SU-DHL-6 (cell line): ENCODE data around the gene WSCD2.

Experiments used
- H2AFZ ChIP-seq: fragments of 200-600 bp; sonication (generic); 2 replicates; pipeline ENCODE4 v1.6.1; 2014; ENCODE audit warnings: low read depth, mild to moderate bottlenecking, moderate library complexity, mixed read lengths, antibody characterized with exemption, low read length; ENCODE audit not compliant: severe bottlenecking
- H3F3A ChIP-seq: fragments of 200-600 bp; shearing (Covaris generic); 2 replicates; pipeline ENCODE4 v1.6.0; 2016; ENCODE audit warnings: antibody characterized with exemption, mild to moderate bottlenecking; ENCODE audit not compliant: insufficient read depth
- H3K27ac ChIP-seq: fragments of 200-600 bp; sonication (generic); 2 replicates; pipeline ENCODE4 v1.5.1; 2016; ENCODE audit warnings: low read depth, mild to moderate bottlenecking, low read length, moderate library complexity, mixed read lengths
- H3K27me3 ChIP-seq: fragments of 200-600 bp; sonication (generic), shearing (Covaris generic); 2 replicates; pipeline ENCODE4 v1.6.0; 2014; ENCODE audit warnings: mild to moderate bottlenecking, low read length
- H3K36me3 ChIP-seq: fragments of 200-600 bp; sonication (generic); 2 replicates; pipeline ENCODE4 v1.6.1; 2014; ENCODE audit warnings: mild to moderate bottlenecking, low read length, mixed read lengths
- H3K4me2 ChIP-seq: fragments of 300-600, 200-600 bp; shearing (Covaris generic), sonication (generic); 2 replicates; pipeline ENCODE4 v1.6.0; 2014; ENCODE audit warnings: low read length, low read depth, mild to moderate bottlenecking; ENCODE audit not compliant: poor library complexity, severe bottlenecking
- H3K4me3 ChIP-seq: fragments of 200-600 bp; sonication (generic); 2 replicates; pipeline ENCODE4 v1.5.1; 2014; ENCODE audit warnings: antibody characterized with exemption, low read length, mild to moderate bottlenecking, mixed read lengths; ENCODE audit not compliant: insufficient read depth, poor library complexity, severe bottlenecking
- H3K79me2 ChIP-seq: fragments of 200-600 bp; sonication (generic); 2 replicates; pipeline ENCODE4 v1.6.1; 2014; ENCODE audit warnings: mild to moderate bottlenecking, low read length, moderate library complexity; ENCODE audit not compliant: insufficient read depth
- H3K9ac ChIP-seq: fragments of 200-600 bp; sonication (generic); 2 replicates; pipeline ENCODE4 v1.7.0; 2014; ENCODE audit warnings: mild to moderate bottlenecking, low read length
- H3K9me2 ChIP-seq: fragments of 200-600 bp; sonication (generic); replicated peaks from 2 replicates; pipeline ENCODE4 v1.6.1; 2014; ENCODE audit warnings: low read length; ENCODE audit not compliant: insufficient read depth
- H3K9me3 ChIP-seq: fragments of 200-600 bp; sonication (generic); 2 replicates; pipeline ENCODE4 v1.6.1; 2014; ENCODE audit warnings: low read length, mixed read lengths; ENCODE audit not compliant: insufficient read depth
- H4K20me1 ChIP-seq: fragments of 200-600 bp; sonication (generic); 2 replicates; pipeline ENCODE4 v1.6.1; 2014; ENCODE audit warnings: low read depth, mild to moderate bottlenecking, antibody characterized with exemption, low read length, moderate library complexity, mixed read lengths
- CTCF ChIP-seq: fragments of 200-600 bp; sonication (generic); IDR thresholded peaks from one replicate; pipeline ENCODE4 v1.5.1; 2017; ENCODE audit warnings: antibody characterized with exemption, mild to moderate bottlenecking, low read length, moderate library complexity; ENCODE audit not compliant: insufficient read depth, poor library complexity, severe bottlenecking
- EZH2phosphoT487 ChIP-seq: fragments of 200-600 bp; sonication (generic), shearing (Covaris generic); conservative IDR thresholded peaks from 2 replicates; pipeline ENCODE4 v1.6.1; 2018; ENCODE audit warnings: mild to moderate bottlenecking, antibody characterized with exemption, low read length, moderate library complexity, mixed read lengths

Gene WSCD2

GRCh38 chr12:108181095-108181454, 52.0 kb downstream of the WSCD2 start:
- no peaks in the 10 kb centered on the region for H4K20me1 ChIP-seq
- H3K79me2 ChIP-seq, result no peaks in the 10 kb centered on the region
- H3K9me2 ChIP-seq, result no peaks in the 10 kb centered on the region
- no peak for TF ChIP-seq CTCF
- no peak for TF ChIP-seq EZH2phosphoT487
- no peak overlapping the region for H3K4me2 ChIP-seq
- H2AFZ ChIP-seq, result no peak overlapping the region
- no peaks in the 10 kb centered on the region for H3K9me3 ChIP-seq
- no peak overlapping the region for H3K4me3 ChIP-seq
- no peak overlapping the region for H3K9ac ChIP-seq
- H3K27ac ChIP-seq, result no peak overlapping the region
- H3F3A ChIP-seq, result no peaks in the 10 kb centered on the region
- H3K36me3 ChIP-seq, result no peaks in the 10 kb centered on the region
- H3K27me3 ChIP-seq, result no peaks in the 10 kb centered on the region

GRCh38 chr12:108182096-108182495, 53.0 kb downstream of the WSCD2 start:
- no peaks in the 10 kb centered on the region for H3K36me3 ChIP-seq
- no peaks in the 10 kb centered on the region for H3K9me3 ChIP-seq

GRCh38 chr12:108185002-108185401, 55.9 kb downstream of the WSCD2 start:
- Histone ChIP-seq H3K79me2 (no peaks in the 10 kb centered on the region), H3K4me2 (no peak overlapping the region), H3K9me2 (no peaks in the 10 kb centered on the region), H3K4me3 (no peak overlapping the region), H3K9me3 (no peaks in the 10 kb centered on the region), H3K9ac (no peak overlapping the region), H3K27me3 (no peaks in the 10 kb centered on the region), H3K27ac (no peak overlapping the region), H3K36me3 (no peaks in the 10 kb centered on the region), H4K20me1 (no peaks in the 10 kb centered on the region), H2AFZ (no peak overlapping the region), H3F3A (no peaks in the 10 kb centered on the region)
- TF ChIP-seq CTCF (no peak), EZH2phosphoT487 (no peak)

More at GRCh38 chr12:108182096-108182495, 53.0 kb downstream of the WSCD2 start:
- Histone ChIP-seq H3K4me3 (no peak overlapping the region), H3K9me2 (no peaks in the 10 kb centered on the region), H3K4me2 (no peak overlapping the region), H3K9ac (no peak overlapping the region), H4K20me1 (no peaks in the 10 kb centered on the region), H3F3A (no peaks in the 10 kb centered on the region), H3K79me2 (no peaks in the 10 kb centered on the region), H3K27ac (no peak overlapping the region), H2AFZ (no peak overlapping the region), H3K27me3 (no peaks in the 10 kb centered on the region)
- no peak for TF ChIP-seq EZH2phosphoT487
- no peak for TF ChIP-seq CTCF

- no peaks in the 10 kb centered on the region for H3K79me2 ChIP-seq
- no peak overlapping the region for H3K9ac ChIP-seq
- no peak overlapping the region for H3K4me2 ChIP-seq
- TF ChIP-seq EZH2phosphoT487 (no peak), CTCF (no peak)
- no peaks in the 10 kb centered on the region for H4K20me1 ChIP-seq
- no peaks in the 10 kb centered on the region for H3K9me3 ChIP-seq
- H3K27me3 ChIP-seq, result no peaks in the 10 kb centered on the region
- no peaks in the 10 kb centered on the region for H3K36me3 ChIP-seq
- no peak overlapping the region for H2AFZ ChIP-seq
- H3F3A ChIP-seq, result no peaks in the 10 kb centered on the region
- no peaks in the 10 kb centered on the region for H3K9me2 ChIP-seq
- H3K4me3 ChIP-seq, result no peak overlapping the region
- no peak overlapping the region for H3K27ac ChIP-seq
These were observed 58.7 kb downstream of the WSCD2 start for GRCh38 chr12:108187831-108188230.
